GM12892 (cell line): ENCODE measurements around the gene ST6GALNAC2.

ENCODE experiments used
- DNase-seq: peaks from one replicate; pipeline ENCODE4 v3.0.0; 2011; ENCODE audit not compliant: insufficient read length
- FAIRE-seq: peaks from 2 replicates; lab custom pipeline; 2011; peaks lifted over from hg19 to GRCh38; lab: Jason Lieb, UNC
- POLR2A ChIP-seq: IDR thresholded peaks from 2 replicates; pipeline ENCODE4 v1.6.1; 2011; ENCODE audit warnings: low read depth, low read length, control low read depth
- POLR2AphosphoS5 ChIP-seq: IDR thresholded peaks from 2 replicates; pipeline ENCODE4 v1.6.1; 2011; ENCODE audit warnings: low read depth, low read length, control low read depth
- TAF1 ChIP-seq: IDR thresholded peaks from 2 replicates; pipeline ENCODE4 v1.6.1; 2011; ENCODE audit warnings: low read depth, mild to moderate bottlenecking, control low read depth, low read length, borderline replicate concordance

ST6GALNAC2 gene

DNA sequence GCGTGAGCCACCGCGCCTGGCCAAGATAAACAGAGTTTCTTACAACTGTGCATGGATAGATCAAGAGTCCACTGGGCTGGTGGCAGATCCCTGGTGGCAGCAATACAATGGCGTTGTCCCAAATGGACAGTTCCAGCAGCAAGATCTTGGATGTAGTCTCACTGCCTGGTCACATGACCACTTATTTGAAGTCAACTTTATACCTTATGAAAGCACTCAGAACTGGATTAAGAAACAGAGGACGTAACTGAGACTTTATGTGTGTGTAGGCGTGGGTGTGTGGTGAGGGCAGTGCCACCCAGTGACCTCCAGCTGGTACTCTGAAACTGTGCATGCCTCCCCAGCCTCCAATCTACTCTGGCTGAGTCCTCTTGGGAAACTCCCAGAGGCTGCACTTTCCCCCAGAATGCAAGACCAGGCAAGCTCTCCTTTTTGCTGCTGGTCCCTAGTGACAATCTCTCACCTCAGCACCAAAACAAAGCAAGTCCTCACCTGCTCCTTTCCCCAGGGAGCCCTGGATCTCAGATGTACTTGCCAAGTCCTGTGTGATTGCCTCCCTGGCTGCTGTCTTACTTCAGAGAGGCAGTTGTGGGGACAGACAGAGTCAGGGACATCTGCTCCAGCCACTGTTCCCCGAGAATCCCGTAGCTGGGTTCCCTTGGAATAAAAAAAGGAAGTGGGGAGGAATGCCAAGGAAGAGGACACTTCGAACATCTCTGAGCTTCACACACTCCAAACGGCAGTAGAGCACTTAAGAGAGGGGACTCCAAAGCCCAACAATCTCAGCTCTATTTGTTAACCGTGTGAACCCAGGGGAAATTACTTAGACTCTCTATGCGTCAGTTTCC is 11.7 kb upstream of the ST6GALNAC2 start:
- DNase-seq (no peak), FAIRE-seq (no peak)
- TF ChIP-seq POLR2A = no peak
- TF ChIP-seq POLR2AphosphoS5 = no peak
- TF ChIP-seq TAF1 = no peak

DNA sequence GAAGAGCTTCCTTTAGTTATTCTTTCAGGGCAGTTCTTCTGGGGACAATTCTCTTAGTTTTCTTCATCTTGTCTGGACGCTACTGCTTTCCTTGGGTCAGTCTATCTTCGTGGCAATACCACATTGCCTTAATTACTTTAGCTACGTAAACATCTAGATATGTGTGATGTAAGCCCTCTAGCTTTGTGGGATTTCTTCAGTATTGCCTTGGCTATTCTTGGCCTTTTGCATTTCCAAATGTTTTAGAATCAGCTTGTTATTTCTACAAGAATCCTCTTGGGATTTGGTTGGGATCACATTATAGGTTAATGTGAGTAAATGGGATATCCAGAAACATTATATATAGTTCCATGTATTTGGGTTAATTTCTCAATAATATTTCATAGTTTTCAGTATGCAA is 9.0 kb upstream of the ST6GALNAC2 start:
- TF ChIP-seq POLR2A = no peak
- TF ChIP-seq POLR2AphosphoS5 = no peak
- TF ChIP-seq TAF1 = no peak
- DNase-seq (no peak), FAIRE-seq (no peak)

DNA sequence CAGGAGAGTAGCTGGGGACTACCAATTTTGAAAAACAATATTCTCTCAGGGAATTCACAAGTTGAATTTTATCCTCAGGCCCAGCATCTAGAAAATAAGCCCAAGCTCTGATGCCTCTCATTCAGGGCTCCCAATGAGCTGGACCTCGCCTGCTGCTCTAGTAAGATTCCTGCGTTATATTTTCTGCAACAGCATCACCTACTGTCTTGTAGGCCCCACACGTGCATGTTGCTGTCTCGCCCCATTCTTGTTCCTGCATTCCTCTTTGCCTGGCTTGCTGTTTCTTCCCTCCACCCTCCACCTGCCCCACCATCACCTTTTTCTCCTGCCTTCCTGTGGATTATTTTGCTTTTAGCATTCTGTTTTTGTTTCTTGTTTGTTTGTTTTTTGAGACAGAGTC is 8.3 kb upstream of the ST6GALNAC2 start:
- DNase-seq (no peak), FAIRE-seq (no peak)
- TF ChIP-seq POLR2AphosphoS5 = no peak
- no peak for TF ChIP-seq TAF1
- no peak for TF ChIP-seq POLR2A

DNA sequence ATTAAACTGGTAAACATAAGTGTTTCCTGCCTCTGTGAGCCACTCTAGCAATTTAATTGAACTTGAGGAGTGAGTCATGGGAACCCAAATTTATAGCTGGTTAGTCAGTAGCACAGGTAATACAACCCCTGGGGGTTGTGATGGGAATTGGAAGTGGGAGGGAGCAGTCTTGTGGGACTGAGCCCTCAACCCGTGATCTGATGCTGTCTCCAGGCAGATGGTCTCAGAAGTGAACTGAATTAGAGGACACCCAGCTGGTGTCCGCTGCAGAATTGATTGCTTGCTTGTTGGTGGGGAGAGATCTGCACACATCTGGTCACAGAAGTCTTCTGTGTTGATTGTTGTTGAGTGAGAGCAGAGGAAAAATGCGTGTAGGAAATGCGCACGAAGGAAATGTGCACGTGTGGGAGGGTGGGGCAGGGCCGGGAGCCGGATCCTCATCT is 7.7 kb upstream of the ST6GALNAC2 start:
- FAIRE-seq (no peak), DNase-seq (no peak)
- TF ChIP-seq TAF1 = no peak
- TF ChIP-seq POLR2AphosphoS5 = no peak
- no peak for TF ChIP-seq POLR2A

DNA sequence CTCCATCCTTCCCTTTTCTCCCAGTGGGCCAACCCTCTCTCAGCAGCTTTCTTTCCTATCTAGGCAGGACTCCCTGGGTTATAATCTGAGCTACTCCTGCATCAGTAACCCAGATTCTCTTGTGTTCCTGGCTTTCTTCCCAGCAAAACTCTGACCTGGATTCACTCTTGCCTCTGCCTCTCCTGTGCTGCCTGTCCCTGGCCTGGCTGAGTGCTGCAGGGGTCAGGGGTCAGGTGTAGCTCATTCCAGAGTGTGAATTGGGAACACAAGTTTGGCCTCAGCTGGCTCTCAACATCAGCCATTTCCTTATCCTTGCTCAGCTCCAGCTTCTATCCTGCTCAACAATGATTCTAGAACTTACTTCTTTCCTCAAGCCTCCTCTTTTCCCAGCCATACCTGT is 2.5 kb upstream of the ST6GALNAC2 start:
- TF ChIP-seq TAF1 (no peak), POLR2AphosphoS5 (no peak), POLR2A (no peak)
- no peak for FAIRE-seq
- no peak for DNase-seq

DNA sequence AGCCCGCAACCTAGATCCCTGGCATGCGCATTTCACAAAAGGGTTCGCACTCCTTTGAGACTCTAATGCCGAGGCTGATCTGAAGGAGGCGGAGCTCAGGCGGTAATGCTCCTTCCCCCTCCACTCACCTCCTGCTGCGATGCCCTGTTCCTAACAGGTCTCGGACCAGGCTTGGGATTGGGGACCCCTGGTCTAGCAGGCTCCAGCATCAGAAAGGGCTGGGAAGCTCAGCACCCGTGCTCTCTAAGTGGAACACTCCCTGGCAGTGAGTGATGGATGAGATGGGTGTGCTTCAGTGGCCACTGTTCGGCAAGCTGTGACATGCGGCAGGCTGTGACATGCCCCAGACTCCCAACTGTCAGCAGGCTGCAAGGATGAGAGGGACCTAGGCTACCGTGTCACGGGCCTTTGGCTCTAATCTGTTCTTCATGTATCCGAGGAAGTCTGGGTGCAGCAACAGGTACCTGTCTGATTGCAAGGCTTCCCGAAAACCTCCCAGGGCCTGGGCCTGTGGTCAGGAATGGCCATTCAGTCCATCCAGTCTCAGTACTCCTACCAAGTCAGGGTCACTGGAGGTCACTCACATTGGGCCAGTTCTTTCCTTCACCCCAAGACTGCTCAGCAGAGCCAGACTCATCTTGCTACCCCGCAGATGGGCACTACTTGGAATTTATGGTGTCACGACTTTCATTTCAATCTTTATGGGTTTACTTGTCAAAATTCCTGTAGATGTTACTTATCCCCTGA is 1.3 kb upstream of the ST6GALNAC2 start:
- no peak for TF ChIP-seq POLR2AphosphoS5
- TF ChIP-seq TAF1 = no peak
- TF ChIP-seq POLR2A = no peak
- FAIRE-seq = no peak
- DNase-seq = no peak

DNA sequence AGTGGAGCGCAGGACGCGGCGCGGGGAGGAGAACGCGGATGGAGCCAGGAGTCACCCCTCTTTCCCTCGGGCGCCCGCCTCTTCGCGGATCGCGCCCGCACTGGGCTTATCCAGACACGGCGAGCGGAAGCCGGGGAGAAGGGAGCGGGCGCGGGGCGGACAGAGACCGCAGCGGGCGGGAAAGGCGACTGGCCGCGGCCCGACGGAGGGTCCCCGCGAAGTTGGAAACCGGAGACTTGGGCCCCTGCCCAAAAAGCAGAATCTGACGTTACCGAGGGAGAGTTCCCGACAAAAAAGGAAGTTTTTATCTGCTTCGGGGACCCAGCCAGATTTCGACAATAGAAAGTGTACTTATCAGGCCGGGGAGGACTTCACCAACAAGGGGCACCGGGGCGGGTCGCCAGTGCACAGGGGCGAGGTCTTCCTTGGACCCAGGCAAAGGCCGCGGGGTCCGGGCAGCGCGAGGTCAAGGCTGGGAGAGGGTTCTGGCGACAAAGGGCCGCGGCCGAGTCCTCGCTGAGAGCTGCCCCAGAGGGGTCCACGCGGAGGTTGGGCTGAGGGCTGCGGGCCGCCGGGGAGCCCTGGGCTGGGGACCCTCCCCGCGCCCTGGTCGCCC is 519 bp downstream of the ST6GALNAC2 start:
- DNase-seq = no peak
- TF ChIP-seq POLR2AphosphoS5 = no peak
- TF ChIP-seq TAF1 = no peak
- TF ChIP-seq POLR2A = no peak
- FAIRE-seq = no peak

DNA sequence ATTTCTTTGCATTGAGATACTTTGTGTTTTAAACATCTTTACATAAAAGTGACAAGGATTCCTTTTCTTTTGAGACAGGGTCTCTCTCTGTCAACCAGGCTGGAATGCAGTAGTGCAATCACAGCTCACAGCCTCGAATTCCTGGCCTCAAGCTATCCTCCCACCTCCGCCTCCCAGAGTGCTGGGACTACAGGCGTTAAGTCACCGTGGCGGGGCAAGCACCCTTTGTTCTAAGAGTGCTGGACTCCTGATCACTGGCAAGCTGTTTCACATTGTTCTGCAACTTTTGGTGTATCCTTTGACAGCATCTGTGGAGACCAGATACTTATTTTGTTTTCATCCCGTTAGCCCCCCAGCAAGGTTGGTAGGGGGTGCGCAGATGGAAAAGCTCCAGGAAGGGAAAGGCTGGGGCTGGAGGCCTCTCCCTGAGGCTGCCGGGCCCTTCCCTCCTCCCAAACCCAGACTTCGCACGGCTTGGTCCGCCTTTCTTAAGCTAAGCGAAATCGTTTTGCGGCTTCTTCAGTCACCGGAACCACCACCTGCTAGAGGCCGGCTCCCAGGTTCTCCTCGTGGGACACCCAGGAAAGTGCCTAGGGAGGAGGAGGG is 1.1 kb downstream of the ST6GALNAC2 start:
- FAIRE-seq = no peak
- TF ChIP-seq TAF1 (no peak), POLR2A (no peak), POLR2AphosphoS5 (no peak)
- DNase-seq = no peak

DNA sequence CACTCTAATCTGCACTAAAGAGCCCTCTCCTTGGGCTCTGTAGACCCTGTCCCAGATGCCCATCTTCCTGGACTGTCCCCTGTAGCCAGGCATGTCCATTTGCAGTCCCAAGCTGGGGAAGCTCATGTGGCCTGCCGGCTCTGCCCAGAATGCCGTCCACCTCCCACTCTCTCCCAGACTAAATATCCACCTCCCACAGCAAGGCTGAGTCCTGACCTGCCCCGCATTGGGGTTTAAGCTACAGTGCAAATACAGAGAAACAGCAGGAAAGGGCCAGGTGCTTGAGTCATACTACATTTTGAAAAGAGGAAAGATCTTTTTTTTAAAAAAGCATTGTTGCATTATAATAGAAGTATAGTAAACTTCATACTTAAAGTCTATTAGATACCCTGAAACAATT is 3.0 kb downstream of the ST6GALNAC2 start:
- DNase-seq (no peak), FAIRE-seq (no peak)
- TF ChIP-seq POLR2AphosphoS5 (no peak), POLR2A (no peak), TAF1 (no peak)

DNA sequence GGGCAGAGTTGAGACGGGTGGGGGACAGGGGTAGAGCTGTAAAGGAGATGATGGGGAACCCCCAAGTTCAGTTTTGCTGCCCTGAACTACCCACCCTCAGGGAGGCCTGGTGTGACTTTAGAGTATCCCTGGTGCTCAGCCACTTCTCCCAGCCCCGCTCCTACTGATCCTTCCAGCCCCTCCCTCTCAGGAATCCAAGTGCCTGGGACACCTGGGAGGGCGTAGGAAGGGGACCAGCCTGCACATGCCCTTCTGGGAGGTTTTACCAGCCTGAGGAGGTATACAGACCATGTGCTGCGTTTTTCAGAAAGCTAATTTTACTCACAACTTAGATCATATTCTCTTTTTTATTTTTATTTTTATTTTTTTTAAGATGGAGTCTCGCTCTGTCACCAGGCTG is 4.1 kb downstream of the ST6GALNAC2 start:
- DNase-seq (no peak), FAIRE-seq (no peak)
- TF ChIP-seq POLR2A (no peak), TAF1 (no peak), POLR2AphosphoS5 (no peak)

DNA sequence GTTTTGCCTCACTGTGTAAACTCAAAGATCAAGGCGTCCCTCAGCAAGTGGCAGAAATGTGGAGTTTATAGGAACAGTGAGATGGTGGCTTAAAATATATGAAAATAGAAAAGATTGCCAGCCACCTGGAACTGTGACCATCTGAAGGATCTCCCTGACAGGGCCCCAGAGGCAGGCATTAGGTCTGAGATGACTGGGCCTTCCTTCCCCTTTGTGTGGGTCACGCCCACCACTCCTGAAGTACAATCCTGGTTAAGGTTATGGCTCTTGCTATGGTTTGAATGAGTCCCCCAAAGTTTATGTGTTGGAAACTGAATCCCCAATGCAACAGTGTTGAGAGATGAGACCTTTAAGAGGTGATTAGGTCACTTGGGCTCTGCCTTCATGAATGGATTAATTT is 6.4 kb downstream of the ST6GALNAC2 start:
- FAIRE-seq (no peak), DNase-seq (no peak)
- no peak for TF ChIP-seq TAF1
- no peak for TF ChIP-seq POLR2AphosphoS5
- TF ChIP-seq POLR2A = no peak
